Measurements from ENCODE around the gene PEMT.

DNA sequence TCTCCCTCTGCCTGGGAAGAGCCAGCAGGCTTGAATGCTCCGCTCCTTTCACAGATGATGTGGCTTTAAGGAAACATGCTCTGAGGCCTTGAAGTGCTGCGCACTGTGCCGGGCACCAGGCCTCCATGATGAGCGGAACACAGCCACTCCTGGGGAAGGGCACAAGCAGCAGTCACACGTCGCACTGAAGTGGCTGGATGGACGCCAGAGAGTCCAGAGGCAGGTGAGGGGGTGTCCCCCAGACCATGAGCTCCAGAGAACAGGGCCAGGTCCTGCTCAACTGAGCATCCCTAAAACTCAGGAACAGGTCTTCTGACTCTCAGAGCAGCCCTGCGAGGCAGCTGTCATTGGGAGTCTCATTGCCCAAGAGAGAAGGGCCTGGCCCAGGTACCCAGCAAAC is 35.6 kb downstream of the PEMT start:
- TF ChIP-seq, protein P1, sequence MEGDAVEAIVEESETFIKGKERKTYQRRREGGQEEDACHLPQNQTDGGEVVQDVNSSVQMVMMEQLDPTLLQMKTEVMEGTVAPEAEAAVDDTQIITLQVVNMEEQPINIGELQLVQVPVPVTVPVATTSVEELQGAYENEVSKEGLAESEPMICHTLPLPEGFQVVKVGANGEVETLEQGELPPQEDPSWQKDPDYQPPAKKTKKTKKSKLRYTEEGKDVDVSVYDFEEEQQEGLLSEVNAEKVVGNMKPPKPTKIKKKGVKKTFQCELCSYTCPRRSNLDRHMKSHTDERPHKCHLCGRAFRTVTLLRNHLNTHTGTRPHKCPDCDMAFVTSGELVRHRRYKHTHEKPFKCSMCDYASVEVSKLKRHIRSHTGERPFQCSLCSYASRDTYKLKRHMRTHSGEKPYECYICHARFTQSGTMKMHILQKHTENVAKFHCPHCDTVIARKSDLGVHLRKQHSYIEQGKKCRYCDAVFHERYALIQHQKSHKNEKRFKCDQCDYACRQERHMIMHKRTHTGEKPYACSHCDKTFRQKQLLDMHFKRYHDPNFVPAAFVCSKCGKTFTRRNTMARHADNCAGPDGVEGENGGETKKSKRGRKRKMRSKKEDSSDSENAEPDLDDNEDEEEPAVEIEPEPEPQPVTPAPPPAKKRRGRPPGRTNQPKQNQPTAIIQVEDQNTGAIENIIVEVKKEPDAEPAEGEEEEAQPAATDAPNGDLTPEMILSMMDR (IDR thresholded peaks at IDR 0.05): no peak
- TF ChIP-seq POLR2A (IDR thresholded peaks at IDR 0.05): no peak

Data from adrenal gland (tissue), 5 donors.